GM10266 (cell line): ENCODE results near the gene RENBP.

Experiments
- DNase-seq: peaks from one replicate; pipeline ENCODE4 v3.0.0; 2012; ENCODE audit errors: extremely low spot score
- TF ChIP-seq, protein P1 (sequence below): IDR thresholded peaks from 2 replicates; pipeline ENCODE4 v1.5.1; 2012; ENCODE audit warnings: mild to moderate bottlenecking, low read depth; ENCODE audit not compliant: control insufficient read depth, insufficient read depth; ENCODE audit errors: missing control alignments

The RENBP gene

DNA sequence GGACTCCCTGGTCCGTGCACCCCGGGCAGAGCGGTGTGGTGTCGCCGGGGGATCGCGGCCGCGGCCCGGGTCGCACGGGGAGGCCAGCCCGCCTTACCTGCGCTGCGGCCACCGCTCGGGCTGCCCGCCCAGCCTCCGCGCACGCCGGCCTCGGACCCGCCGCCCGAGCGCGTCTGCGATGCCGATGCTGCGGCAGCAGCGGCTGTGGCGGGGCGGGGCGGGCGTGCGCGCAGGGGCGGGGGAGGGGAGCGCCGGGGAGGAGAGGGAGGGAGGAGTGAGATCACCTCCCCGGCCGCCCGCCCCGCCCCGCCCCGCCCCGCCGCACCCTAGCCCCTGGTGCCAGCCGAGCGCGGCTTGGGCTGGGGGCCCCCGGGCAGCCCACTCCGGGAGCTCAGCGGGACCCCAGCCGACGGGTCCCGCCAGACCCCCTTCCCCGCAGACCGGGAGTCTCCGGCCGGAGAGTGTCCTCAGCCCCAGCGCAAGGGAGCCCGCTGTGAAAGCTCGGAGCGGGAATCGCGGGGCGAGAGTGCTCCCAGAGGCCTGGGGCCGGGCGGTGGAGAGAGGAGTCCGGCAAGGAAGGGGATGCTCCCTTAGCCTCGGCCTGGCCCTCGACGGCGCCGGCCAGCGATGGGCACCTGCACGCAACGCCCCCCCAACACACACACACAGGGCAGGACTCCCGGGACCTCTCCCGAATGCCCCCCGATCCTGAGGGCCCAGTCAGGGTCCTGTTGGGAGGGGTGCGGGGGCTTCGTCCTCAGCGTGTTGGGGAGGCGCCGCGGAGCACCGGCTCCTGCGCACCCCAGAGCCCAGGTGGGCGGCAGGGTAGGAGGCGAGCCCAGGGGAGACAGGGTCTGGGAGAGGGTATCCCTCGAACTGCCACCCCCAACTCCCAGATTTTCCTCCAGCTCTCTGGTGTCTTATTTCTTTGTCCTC is 58.2 kb downstream of the RENBP start, which contains the start of gene L1CAM:
Gene L1CAM, minus strand, starts transcription at position 206 of the 936 bp plus-strand sequence. CDS start 10,337 bp downstream, outside the sequence.
- no peak for DNase-seq
- TF ChIP-seq, protein P1, sequence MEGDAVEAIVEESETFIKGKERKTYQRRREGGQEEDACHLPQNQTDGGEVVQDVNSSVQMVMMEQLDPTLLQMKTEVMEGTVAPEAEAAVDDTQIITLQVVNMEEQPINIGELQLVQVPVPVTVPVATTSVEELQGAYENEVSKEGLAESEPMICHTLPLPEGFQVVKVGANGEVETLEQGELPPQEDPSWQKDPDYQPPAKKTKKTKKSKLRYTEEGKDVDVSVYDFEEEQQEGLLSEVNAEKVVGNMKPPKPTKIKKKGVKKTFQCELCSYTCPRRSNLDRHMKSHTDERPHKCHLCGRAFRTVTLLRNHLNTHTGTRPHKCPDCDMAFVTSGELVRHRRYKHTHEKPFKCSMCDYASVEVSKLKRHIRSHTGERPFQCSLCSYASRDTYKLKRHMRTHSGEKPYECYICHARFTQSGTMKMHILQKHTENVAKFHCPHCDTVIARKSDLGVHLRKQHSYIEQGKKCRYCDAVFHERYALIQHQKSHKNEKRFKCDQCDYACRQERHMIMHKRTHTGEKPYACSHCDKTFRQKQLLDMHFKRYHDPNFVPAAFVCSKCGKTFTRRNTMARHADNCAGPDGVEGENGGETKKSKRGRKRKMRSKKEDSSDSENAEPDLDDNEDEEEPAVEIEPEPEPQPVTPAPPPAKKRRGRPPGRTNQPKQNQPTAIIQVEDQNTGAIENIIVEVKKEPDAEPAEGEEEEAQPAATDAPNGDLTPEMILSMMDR, result no peak
